ENCODE results near the gene RALGAPB.
"Not testable (repeated sequence)": the region's sequence is repeated elsewhere in the genome, so short reads cannot be mapped to it uniquely, and the experiment has no call there.

Gene RALGAPB

DNA sequence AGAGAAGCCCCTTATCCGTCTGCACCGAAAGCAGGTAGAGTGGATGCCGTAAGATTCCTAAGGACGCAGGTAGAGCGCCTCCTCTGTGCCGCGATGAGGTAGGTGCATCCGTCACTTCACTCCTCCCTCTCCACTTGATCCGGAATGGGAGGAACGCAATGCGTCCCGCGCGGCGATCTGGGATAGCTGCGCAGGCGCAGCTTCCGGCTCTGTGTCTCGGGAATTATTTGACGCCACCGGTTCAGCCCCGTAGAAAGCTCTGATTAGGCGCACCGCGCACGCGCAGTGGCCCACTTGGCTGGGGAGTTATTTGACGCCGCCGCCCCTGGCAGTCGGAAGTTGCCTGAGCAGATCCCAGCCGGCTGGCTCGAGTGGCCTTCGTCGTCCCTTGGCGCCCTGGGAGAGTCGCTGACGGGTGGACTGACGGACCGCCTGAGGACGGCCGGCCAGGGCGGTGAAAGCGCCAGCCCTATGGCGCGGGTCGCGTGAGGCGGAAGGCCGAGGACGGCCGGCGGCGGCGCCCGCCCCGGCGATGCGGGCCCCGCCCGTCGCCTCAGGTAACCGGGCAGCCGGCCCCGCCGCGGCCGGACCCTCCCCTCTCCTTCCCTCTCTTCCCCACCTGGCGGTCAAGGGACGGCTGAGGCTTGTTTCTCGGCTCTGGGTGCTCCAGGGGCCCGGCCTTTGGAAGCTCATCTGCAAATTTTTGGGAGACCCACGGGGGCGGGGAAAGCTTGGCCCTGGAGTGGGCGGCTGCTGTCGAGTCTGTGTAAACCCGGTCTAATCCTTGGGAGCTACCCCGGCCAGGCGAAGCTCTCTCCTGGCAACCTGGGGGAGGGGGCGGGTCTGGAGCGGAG is at the start of gene RALGAPB:
Gene RALGAPB, plus strand, starts transcription at position 331 of the 854 bp plus-strand sequence. CDS start 15,590 bp downstream, outside the sequence.
- peak; percentile 96 for DNase-seq

DNA sequence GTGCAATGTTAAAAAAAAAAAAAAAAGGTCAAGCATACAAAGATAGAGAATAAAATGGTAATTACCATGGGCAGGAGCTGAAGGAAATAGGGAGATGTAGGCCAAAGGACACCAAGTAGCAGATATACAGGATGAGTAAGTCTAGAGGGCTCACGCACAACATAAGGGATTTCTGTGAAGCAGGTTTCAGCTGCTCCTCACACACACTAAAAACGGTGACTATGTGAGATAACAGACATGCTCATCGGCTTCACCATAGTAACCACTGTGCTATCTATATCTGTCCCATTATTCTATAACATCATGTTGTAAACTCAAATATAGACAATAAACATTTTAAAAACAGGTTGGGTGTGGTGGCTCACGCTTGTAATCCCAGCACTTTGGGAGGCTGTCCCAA is 49.1 kb upstream of the RALGAPB start:
- DNase-seq = no peak

DNA sequence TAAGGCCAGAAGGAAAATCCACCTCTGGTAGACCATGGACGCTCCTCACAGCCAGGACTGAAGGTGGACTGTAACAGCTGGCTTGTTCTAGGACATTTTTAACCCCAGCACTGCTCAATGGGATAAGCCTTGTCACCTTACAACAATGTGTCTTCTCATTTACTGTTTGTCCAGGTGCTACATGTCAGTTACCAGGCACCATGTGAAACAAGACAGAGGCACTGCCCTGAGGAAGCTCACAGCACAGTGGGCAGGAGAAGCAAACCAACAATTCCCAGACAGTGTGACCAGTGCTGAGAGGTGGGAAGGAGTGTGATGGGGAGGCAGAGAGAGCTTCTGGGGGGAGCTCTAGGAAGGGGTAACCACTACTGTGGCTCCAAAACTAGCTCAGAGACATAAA is 48.2 kb upstream of the RALGAPB start:
- no peak for DNase-seq

DNA sequence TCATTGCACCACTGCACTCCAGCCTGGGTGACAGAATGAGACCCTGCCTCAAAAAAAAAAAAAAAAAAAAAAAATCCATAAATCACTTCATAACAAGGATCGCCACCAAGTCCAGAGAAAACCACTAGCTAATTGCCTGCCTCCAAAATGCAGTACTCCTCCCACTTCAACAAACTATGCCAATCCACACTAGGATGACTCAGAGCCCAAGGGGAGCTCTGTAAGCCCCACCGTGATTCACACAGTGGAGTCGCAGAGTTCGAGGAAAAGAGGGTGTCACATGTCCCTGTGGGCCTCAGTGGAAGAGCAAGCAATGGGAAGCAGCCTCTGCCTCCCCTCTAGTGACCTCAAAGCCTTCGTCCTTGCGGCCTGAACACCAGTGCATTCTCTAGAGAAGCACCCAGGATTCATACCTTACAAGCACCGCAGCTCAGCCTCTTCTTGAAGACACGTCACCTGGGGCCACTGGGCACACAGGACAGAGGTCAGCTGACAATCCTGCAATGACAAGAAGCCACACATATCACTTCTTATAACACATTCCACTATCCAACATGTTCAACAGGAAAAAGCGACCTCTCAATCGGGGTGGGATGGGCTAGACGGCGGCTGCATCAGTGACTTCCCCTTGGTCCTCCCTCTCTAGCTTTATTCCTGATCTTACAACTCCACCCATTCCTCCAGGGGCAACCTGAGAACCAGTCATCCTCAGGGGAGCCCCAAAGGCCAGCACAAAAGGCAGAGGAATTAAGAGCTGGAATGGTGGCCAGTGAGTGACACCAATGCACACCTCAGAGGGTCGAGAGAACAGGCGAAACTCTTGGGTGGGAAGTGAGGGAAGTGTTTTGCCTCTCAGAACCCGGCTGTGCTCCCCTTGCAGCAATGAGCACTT is 46.4 kb upstream of the RALGAPB start:
- DNase-seq = no peak

GRCh38 chr20:38427655-38428023 is 45.0 kb upstream of the RALGAPB start:
- no peak for DNase-seq

GRCh38 chr20:38428800-38429199 is 43.8 kb upstream of the RALGAPB start:
- DNase-seq = no peak

DNA sequence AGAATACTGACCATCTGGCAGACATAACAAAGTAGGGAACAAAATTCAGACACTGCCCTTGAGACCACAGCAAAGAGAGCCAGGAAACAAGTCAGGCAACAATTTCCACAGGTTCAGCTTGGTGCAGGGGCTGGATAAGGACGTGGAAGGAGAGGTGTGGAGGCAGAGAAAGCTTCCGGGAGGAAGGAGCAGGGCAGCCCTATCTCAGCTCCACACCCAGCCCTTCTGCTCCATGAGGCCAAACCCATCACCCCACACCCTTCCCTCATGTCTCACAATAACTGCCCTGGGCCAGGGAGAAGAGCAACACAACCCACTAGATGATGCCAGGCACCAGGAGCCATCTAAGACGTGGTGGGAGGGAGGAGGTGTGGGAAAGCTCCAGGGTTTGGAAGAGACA is 43.3 kb upstream of the RALGAPB start:
- no peak for DNase-seq

GRCh38 chr20:38430679-38431325 is 41.8 kb upstream of the RALGAPB start:
- no peak for DNase-seq

GRCh38 chr20:38432292-38432691 is 40.4 kb upstream of the RALGAPB start:
- no peak for DNase-seq

DNA sequence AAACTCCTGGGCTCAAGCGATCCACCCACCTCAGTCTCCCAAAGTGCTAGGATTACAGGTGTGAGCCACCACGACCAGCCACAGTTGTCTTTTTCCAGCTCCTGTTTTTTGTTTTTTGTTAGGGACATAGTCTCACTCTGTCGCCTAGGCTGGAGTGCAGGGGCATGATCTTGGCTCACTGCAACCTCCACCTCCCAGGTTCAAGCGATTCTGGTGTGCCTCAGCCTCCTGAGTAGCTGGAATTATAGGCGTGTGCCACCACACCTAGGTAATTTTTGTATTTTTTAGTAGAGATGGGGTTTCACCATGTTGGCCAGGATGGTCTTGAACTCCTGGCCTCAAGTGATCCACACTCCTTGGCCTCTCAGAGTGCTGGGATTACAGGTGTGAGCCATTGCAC is 39.8 kb upstream of the RALGAPB start:
- DNase-seq = not testable (repeated sequence)

DNA sequence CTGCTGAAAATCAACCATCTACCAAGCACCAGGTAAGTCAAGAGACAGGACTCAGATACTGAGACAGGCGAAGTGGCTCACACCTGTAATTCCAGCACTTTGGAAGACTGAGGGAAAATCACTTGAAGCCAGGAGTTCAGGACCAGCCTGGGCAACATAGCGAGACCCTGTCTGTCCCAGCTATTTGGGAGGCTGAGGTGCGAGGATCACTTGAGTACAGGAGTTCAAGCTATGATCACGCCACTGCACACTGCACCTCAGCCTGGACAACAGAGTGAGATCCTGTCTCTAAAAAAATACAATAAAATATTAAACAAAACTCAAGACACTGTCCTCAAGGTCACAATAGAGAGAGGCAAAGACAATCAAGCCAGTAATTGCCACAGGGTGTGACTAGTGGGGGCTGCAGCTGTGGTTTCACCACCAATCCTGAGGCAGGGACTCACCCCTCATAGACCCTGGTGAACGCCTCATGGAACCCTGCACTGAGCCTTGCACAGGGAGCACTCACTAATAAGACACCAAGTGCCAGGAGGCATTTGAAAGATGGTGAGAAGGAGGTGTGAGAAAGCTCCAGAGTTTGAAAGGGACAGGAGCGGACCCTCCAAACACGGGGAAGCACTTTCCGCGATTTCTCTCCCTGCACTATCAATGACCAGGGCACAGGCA is 39.2 kb upstream of the RALGAPB start:
- no peak for DNase-seq

DNA sequence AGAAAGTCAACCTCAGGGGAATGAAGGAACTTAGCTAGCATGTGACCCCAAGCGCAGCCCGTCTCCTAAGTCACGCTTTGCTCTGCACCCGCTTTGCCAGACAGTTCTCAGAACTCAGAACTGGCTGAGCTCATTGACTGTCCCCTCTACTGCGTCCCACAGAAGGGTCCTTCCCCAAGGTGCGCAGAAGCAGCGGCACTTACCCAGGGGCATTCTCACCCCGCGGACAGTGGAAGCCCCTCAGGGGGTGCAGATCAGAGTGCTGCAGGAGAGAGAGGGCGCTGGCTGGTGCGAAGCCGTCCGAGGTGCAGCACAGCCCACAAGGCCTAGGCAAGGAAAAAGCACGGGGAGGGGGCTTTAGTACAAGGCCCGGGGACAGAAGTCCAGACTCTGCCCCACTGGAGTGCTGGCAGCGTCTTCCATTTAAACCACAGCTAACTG is 38.3 kb upstream of the RALGAPB start:
- no peak for DNase-seq

DNA sequence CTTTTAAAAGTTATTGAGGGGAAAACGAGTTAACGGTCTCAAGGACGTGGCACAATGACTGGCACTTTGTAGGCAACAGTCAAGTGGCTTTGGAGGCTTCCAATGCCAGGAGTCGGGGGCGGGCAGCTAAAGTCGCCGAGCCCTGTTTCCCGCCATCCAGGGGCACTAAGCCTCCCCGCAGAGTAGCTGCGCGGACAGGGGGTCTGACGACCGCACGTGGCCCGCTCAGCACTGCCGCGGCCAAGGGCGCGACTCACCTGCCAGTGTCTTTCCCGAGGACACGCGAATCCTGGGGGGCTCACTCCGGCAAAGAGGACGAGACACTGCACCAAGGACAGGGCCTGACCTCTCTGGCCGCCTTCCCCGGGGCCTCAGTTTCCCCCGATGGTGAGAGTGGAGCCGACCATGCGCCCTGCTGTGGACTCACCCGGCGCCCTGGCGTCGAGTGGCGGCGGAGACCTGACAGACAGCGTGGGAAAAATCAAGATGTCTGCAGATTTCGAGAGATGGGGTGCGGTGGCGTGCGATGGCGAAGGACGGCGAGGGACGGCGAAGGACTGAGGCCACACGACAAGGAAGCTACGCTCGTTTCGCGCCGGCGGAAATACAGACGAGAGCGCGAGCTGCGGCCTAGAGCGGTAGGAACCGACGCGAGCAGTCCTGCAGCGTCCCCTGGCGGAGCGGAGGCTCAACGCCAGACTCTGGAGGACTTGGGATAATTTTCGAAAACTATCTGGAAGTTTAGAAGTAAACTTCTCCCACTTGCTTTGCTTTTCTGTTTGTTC is 37.7 kb upstream of the RALGAPB start, which contains the start of gene SNHG17:
Gene SNHG17, minus strand, starts transcription at position 559 of the 785 bp plus-strand sequence.
- DNase-seq = peak; percentile 70

DNA sequence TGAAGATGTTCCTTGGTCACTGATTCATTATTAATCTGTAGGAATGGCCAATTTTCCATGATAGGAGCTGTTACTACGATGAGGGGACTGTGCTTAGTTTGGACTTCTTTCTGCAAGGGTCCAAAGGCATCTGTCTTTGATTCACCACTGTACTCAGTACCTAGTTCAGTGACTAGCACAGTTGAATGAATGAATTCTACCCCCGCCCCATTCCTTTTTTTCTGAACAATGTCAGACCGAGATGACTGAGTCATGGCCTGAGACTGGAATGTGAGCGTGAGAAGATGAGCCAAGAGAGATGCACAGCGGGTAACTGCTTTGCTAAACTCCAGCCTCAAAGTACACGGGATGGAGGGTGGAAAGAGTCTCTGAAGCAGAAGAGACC is 37.1 kb upstream of the RALGAPB start:
- no peak for DNase-seq

- DNase-seq = no peak
Measured at GRCh38 chr20:38437796-38438195, 34.8 kb upstream of the RALGAPB start.

- not testable (repeated sequence) for DNase-seq
Measured at GRCh38 chr20:38441110-38441509, 31.5 kb upstream of the RALGAPB start.

DNA sequence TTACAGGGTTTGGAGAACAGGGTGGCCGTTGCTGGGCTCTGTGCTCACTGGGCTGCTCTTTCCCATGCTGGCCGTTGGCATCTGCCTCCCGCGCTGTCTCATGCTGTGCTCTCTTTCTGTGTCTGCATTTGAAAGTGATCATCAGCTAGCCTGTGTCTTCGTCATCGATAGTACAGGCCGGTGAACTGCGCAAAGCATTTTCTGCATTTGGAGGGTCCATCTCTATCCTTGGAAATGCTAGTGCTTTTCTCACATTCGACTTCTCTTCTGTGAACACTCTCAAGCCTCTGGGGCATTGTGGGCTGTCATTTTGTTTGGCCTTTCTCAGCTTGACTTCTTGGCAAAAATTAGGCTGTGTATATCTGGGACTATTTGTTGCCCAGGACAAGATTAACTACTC is 30.7 kb upstream of the RALGAPB start:
- DNase-seq = no peak

- no peak for DNase-seq
Measured at GRCh38 chr20:38445381-38445796, 27.3 kb upstream of the RALGAPB start.

DNA sequence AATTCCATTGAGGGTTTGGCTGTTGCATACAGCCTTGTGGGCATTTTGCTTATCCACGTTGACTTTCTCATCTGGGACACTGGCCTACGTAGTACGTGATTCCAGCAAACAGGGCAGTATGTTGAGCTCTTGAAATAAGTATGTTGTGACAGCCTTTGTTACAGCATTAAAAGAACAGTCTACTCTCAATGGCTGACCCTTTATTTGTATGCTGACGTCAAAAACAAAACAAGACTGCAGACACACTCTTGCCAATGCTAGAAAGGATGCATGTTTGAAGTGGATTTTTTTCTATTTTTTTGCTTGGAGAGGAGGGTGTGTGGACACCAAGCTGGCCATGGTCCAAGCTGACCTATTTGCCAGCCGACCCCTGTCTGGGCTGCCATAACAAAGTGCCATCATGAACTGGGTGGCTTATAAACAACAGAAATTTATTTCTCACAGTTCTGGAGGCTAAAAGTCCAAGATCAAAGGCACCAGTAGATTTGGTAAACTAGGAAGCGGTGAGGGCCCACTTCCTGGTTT is 26.7 kb upstream of the RALGAPB start:
- DNase-seq = no peak

GRCh38 chr20:38446441-38447209 is 26.0 kb upstream of the RALGAPB start:
- DNase-seq = peak; percentile 69

GRCh38 chr20:38447251-38447661 is 25.4 kb upstream of the RALGAPB start:
- DNase-seq = no peak
